Lower lobe of right lung (tissue), 2 donors: ENCODE data around the gene CD8B. TPM values are rescaled to one million over a fixed set of nuclear protein-coding genes. Genes with fewer than 3 reads are reported as not detected.
A peak's percentile ranks its signal among the peaks of the same experiment; 100 is the strongest.

Source experiments
- ATAC-seq, 2 donors: fragments of 200-7000 bp; cut with Tn5 transposase; one replicate each; pipeline ENCODE4 v1.9.1; 2020 to 2022; ENCODE audit warnings: mild to moderate bottlenecking in 2 of 2, moderate library complexity in 2 of 2
- DNase-seq: peaks from one replicate; pipeline ENCODE4 v3.0.0-alpha.2; 2020
- H3K27ac ChIP-seq: fragments of 200-600 bp; one replicate; pipeline ENCODE4 v1.8.0; 2022
- H3K27me3 ChIP-seq: fragments of 200-600 bp; one replicate; pipeline ENCODE4 v1.8.0; 2022; ENCODE audit warnings: low read depth
- H3K36me3 ChIP-seq: fragments of 200-600 bp; one replicate; pipeline ENCODE4 v1.8.0; 2022; ENCODE audit warnings: mild to moderate bottlenecking
- H3K4me1 ChIP-seq: fragments of 200-600 bp; one replicate; pipeline ENCODE4 v1.8.0; 2022
- H3K4me3 ChIP-seq: fragments of 200-600 bp; one replicate; pipeline ENCODE4 v1.8.0; 2022; ENCODE audit warnings: mild to moderate bottlenecking
- H3K9me3 ChIP-seq: fragments of 200-600 bp; one replicate; pipeline ENCODE4 v1.8.0; 2022
- CTCF ChIP-seq: fragments of 200-600 bp; IDR thresholded peaks from one replicate; pipeline ENCODE4 v1.8.0; 2022; ENCODE audit warnings: antibody characterized with exemption, mild to moderate bottlenecking
- intact Hi-C: fragments of 100-400 bp; cut with DNase I; formaldehyde crosslinking; loops from one replicate; pipeline ENCODE4 v1.11.0; 2022
- total RNA-seq: library from RNA; stranded (reverse); fragmentation: NEBNext Ultra II Directional; extraction: Animal tissue kit (Norgen Biotek cat#: 25700); gene quantifications from one replicate; pipeline ENCODE4 v1.2.1, GENCODE V29; 2021
- donor health status: DM: no; HTN: yes; CAD: no; lungs with severe emphysema.

Gene CD8B
- total RNA-seq, 1 donor from 2014 or later: 1.5 TPM

GRCh38 chr2:86815611-86816010 is 46.1 kb downstream of the CD8B start:
- Histone ChIP-seq H3K36me3 (no peaks in the 10 kb centered on the region), H3K4me3 (no peak overlapping the region), H3K27me3 (peaks cover 23% of the 10 kb centered on the region), H3K27ac (no peak overlapping the region), H3K4me1 (no peaks in the 10 kb centered on the region), H3K9me3 (no peaks in the 10 kb centered on the region)
- no peak for ATAC-seq
- no peak for TF ChIP-seq CTCF
- no peak for DNase-seq
- intact Hi-C loops: no loop called here

- DNase-seq: no peak
Measured at GRCh38 chr2:86809481-86810121, 52.1 kb downstream of the CD8B start.

GRCh38 chr2:86808315-86809161 is 53.1 kb downstream of the CD8B start:
- DNase-seq: peak; percentile 88
- H3K27ac ChIP-seq: no peak overlapping the region
- intact Hi-C loops: no loop called here
- H3K27me3 ChIP-seq: peaks cover 57% of the 10 kb centered on the region
- no peaks in the 10 kb centered on the region for H3K9me3 ChIP-seq
- peak; percentile 92 for TF ChIP-seq CTCF
- peaks cover 20% of the 10 kb centered on the region for H3K4me1 ChIP-seq
- no peaks in the 10 kb centered on the region for H3K36me3 ChIP-seq
- H3K4me3 ChIP-seq: peak overlapping the region; percentile 51
- ATAC-seq: peak; percentile 97

More at GRCh38 chr2:86809481-86810121, 52.1 kb downstream of the CD8B start:
- ATAC-seq: no peak
- H3K27ac ChIP-seq: no peak overlapping the region
- peaks cover 20% of the 10 kb centered on the region for H3K4me1 ChIP-seq
- no peak for TF ChIP-seq CTCF
- no peaks in the 10 kb centered on the region for H3K9me3 ChIP-seq
- no peaks in the 10 kb centered on the region for H3K36me3 ChIP-seq
- peaks cover 57% of the 10 kb centered on the region for H3K27me3 ChIP-seq
- peak overlapping the region; percentile 2 for H3K4me3 ChIP-seq
- intact Hi-C loops: no loop called here

- Histone ChIP-seq H3K27ac (no peak overlapping the region), H3K9me3 (no peaks in the 10 kb centered on the region), H3K27me3 (peaks cover 51% of the 10 kb centered on the region), H3K4me1 (peaks cover 20% of the 10 kb centered on the region), H3K4me3 (peak overlapping the region; percentile 51), H3K36me3 (no peaks in the 10 kb centered on the region)
- intact Hi-C loops: no loop called here
- ATAC-seq: peak; percentile 68 to 69
- peak; percentile 64 for DNase-seq
- TF ChIP-seq CTCF: no peak
Measured at GRCh38 chr2:86807468-86808275, 54.0 kb downstream of the CD8B start.

GRCh38 chr2:86807133-86807467 is 54.6 kb downstream of the CD8B start:
- TF ChIP-seq CTCF: no peak
- Histone ChIP-seq H3K27ac (no peak overlapping the region), H3K4me3 (peak overlapping the region; percentile 51), H3K27me3 (peaks cover 45% of the 10 kb centered on the region), H3K36me3 (no peaks in the 10 kb centered on the region), H3K9me3 (no peaks in the 10 kb centered on the region), H3K4me1 (peaks cover 20% of the 10 kb centered on the region)
- intact Hi-C loops: no loop called here
- no peak for ATAC-seq
- DNase-seq: no peak
